Psoas muscle (tissue), 8 donors: ENCODE results near the gene CCDC169. TPM values are rescaled to one million over a fixed set of nuclear protein-coding genes. Genes with fewer than 3 reads are reported as not detected.

Experiments
- ATAC-seq, 4 donors: fragments of 200-7000 bp; cut with Tn5 transposase; one replicate each; pipeline ENCODE4 v1.9.1; 2020; ENCODE audit warnings: moderate library complexity in 3 of 4, mild to moderate bottlenecking in 2 of 4
- DNase-seq, 2 donors: peaks; one replicate each; pipeline ENCODE4 v3.0.0-alpha.2; 2020
- H3K27ac ChIP-seq: fragments of 200-600 bp; one replicate; pipeline ENCODE4 v1.8.0; 2022
- H3K27me3 ChIP-seq, 3 donors: fragments of 200-600 bp in 1 of 3; one replicate each; pipeline versions ENCODE4 v1.6.1 to v1.8.0; 2013 to 2022; ENCODE audit warnings: low read length in 2 of 3, mild to moderate bottlenecking in 2 of 3, moderate library complexity in 1 of 3; ENCODE audit not compliant: insufficient read depth in 3 of 3
- H3K36me3 ChIP-seq, 2 donors: fragments of 200-600 bp in 1 of 2; one replicate each; pipeline versions ENCODE4 v1.6.1 to v1.8.0; 2013 to 2022; ENCODE audit warnings: low read depth in 1 of 2, mild to moderate bottlenecking in 1 of 2, moderate library complexity in 1 of 2; ENCODE audit not compliant: insufficient read depth in 1 of 2
- H3K4me1 ChIP-seq: fragments of 200-600 bp; one replicate; pipeline ENCODE4 v1.8.0; 2022
- H3K4me3 ChIP-seq: fragments of 200-600 bp; one replicate; pipeline ENCODE4 v1.8.0; 2022; ENCODE audit warnings: mild to moderate bottlenecking
- H3K9me3 ChIP-seq: fragments of 200-600 bp; one replicate; pipeline ENCODE4 v1.8.0; 2022
- WGBS, 3 donors: extraction: QIAGEN DNeasy Blood & Tissue Kit; methylation state at CpG; one replicate each; pipeline versions ENCODE4 v1.1.6 to v1.1.7; 2013; 5-methylcytosine and 5-hydroxymethylcytosine counted together
- intact Hi-C, 2 donors: fragments of 100-400 bp; cut with DNase I; formaldehyde crosslinking; loops; one replicate each; pipeline versions ENCODE4 v1.11.0 to v1.14.2; 2022
- polyA plus RNA-seq, 3 donors: library from polyadenylated mRNA; stranded (reverse); fragments of 200-250 nt; gene quantifications; one replicate each; pipeline ENCODE4 v1.2.3, GENCODE V29; 2013
- total RNA-seq, 4 donors: library from RNA; stranded (reverse); fragmentation: NEBNext Ultra II Directional in 2 of 4; extraction: Animal tissue kit (Norgen Biotek cat#: 25700) in 2 of 4; gene quantifications; one replicate each; pipeline versions ENCODE4 v1.2.1 to v1.2.4, GENCODE V29; 2021 to 2023
- TF ChIP-seq, protein P1 (sequence below): fragments of 200-600 bp; IDR thresholded peaks from one replicate; pipeline ENCODE4 v1.8.0; 2022; ENCODE audit warnings: antibody characterized with exemption
- donor health status: healthy with polysubstance abuse.
- donor health status: DM: no; HTN: no; CAD: no; lungs with moderate emphysema.
- donor health status: Bipolar disorder and iron deficiency.
- donor health status: healthy.
- donor health status: DM: yes; HTN: yes; CAD: no.
- donor health status: DM: no; HTN: no; CAD: no.
- donor health status: DM: no; HTN: no; CAD: no.
- donor health status: DM: yes; HTN: yes; CAD: no.

Gene CCDC169
- total and polyA plus RNA-seq, 7 donors, result 0.17 to 3.5 (median 0.49) TPM; not detected in 1

- no peaks in the 10 kb centered on the region for H3K36me3 ChIP-seq
- TF ChIP-seq, protein P1, sequence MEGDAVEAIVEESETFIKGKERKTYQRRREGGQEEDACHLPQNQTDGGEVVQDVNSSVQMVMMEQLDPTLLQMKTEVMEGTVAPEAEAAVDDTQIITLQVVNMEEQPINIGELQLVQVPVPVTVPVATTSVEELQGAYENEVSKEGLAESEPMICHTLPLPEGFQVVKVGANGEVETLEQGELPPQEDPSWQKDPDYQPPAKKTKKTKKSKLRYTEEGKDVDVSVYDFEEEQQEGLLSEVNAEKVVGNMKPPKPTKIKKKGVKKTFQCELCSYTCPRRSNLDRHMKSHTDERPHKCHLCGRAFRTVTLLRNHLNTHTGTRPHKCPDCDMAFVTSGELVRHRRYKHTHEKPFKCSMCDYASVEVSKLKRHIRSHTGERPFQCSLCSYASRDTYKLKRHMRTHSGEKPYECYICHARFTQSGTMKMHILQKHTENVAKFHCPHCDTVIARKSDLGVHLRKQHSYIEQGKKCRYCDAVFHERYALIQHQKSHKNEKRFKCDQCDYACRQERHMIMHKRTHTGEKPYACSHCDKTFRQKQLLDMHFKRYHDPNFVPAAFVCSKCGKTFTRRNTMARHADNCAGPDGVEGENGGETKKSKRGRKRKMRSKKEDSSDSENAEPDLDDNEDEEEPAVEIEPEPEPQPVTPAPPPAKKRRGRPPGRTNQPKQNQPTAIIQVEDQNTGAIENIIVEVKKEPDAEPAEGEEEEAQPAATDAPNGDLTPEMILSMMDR, result no peak
- H3K4me1 ChIP-seq, result no peaks in the 10 kb centered on the region
- DNase-seq (no peak), ATAC-seq (peak in 2 of 4 donors; percentile 39 to 45)
- no peaks in the 10 kb centered on the region for H3K27me3 ChIP-seq
- intact Hi-C loops, result no loop called here
- no peak overlapping the region for H3K4me3 ChIP-seq
- no peaks in the 10 kb centered on the region for H3K9me3 ChIP-seq
- H3K27ac ChIP-seq, result no peak overlapping the region
Measured at GRCh38 chr13:36261976-36262375, 35.6 kb downstream of the CCDC169 start.

DNA sequence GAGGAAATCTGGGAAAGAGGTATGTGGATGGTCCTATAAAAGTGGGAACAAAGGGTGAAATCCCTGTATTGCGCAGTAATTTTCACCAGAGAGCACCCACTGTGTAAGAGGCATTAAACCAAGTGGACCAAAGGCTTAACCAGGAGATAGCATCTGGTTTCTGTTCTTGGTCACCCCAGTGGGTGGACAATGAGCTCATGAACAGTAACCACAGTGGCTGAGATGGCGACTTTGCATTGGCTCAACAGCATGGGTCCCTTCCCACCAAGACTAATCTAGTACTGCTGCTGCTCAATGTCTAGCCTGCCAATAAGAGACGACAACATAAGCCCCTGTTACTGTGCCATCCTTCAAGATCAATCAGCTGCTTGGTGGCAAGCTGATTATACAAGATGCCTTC lies 36.6 kb downstream of the CCDC169 start:
- WGBS, 3 donors, result 82 to 94% (median 83%) methylated on average over 3 of the region's 3 CpGs
- H3K27ac ChIP-seq, result no peak overlapping the region
- intact Hi-C loops, result no loop called here
- no peak overlapping the region for H3K4me3 ChIP-seq
- H3K9me3 ChIP-seq, result no peaks in the 10 kb centered on the region
- no peak for DNase-seq
- no peaks in the 10 kb centered on the region for H3K4me1 ChIP-seq
- H3K27me3 ChIP-seq, result no peaks in the 10 kb centered on the region
- no peaks in the 10 kb centered on the region for H3K36me3 ChIP-seq
- TF ChIP-seq, protein P1, result no peak
- no peak for ATAC-seq

- DNase-seq (no peak), ATAC-seq (no peak)
- Histone ChIP-seq H3K4me1 (no peaks in the 10 kb centered on the region), H3K27me3 (no peaks in the 10 kb centered on the region), H3K4me3 (no peak overlapping the region), H3K36me3 (no peaks in the 10 kb centered on the region), H3K27ac (no peak overlapping the region), H3K9me3 (no peaks in the 10 kb centered on the region)
- TF ChIP-seq, protein P1, result no peak
- WGBS, 3 donors, result 90 to 94% (median 91%) methylated on average over 8 of the region's 8 CpGs
- intact Hi-C loops, result no loop called here
Measured at GRCh38 chr13:36259361-36260137, 38.1 kb downstream of the CCDC169 start.

DNA sequence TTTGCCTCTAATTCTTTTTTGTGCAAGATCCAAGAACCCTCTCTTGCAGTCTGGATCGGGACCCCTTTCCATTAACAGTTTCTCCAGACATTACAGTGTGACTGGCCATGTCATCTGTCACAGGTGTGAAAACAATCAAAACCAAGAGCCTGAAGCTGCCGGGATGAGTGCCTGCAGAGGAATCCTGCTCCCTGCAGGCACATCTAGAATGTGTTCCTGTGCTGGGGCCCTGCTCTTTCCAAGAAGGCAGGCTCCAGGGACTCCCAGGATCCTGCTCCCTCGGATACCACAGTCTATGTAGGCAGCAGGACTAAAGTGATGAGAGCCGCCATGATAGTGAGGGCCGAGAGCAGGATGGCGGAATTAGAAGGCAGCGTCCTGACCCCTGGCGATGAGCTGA lies 38.8 kb downstream of the CCDC169 start:
- 75 to 78% (median 75%) methylated on average over 8 of the region's 8 CpGs for WGBS, 3 donors
- TF ChIP-seq, protein P1, result no peak

DNA sequence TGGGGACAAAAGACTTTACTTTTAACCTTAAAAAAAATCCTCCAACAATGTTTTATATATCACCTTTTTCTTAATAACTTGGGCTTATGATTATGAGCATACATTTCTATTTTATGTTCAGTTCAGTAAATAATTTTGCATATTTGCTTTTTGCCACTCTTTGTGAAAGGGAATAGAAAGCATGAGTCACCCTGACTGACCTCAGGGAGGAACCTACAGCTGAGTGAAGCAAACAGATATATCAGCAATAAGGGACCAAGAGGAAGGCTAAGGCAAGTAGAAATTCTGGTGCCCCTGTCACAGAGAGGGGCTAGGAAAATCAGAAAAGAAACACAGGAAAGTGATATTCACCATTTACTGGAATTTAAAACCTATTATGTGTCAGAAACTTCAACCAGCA lies 46.1 kb downstream of the CCDC169 start:
- no peaks in the 10 kb centered on the region for H3K36me3 ChIP-seq
- H3K27ac ChIP-seq, result no peak overlapping the region
- intact Hi-C loops, result no loop called here
- ATAC-seq (no peak), DNase-seq (no peak)
- H3K4me1 ChIP-seq, result no peaks in the 10 kb centered on the region
- H3K27me3 ChIP-seq, result no peaks in the 10 kb centered on the region
- TF ChIP-seq, protein P1, result no peak
- no peaks in the 10 kb centered on the region for H3K9me3 ChIP-seq
- H3K4me3 ChIP-seq, result no peak overlapping the region

More for the DNA sequence above, 38.8 kb downstream of the CCDC169 start:
- no peaks in the 10 kb centered on the region for H3K9me3 ChIP-seq
- DNase-seq (no peak), ATAC-seq (no peak)
- no peaks in the 10 kb centered on the region for H3K36me3 ChIP-seq
- no peaks in the 10 kb centered on the region for H3K4me1 ChIP-seq
- intact Hi-C loops, result no loop called here
- no peak overlapping the region for H3K27ac ChIP-seq
- no peaks in the 10 kb centered on the region for H3K27me3 ChIP-seq
- no peak overlapping the region for H3K4me3 ChIP-seq
